Measurements from ENCODE around the gene B3GALNT2.
"Not testable (repeated sequence)": the region's sequence is repeated elsewhere in the genome, so short reads cannot be mapped to it uniquely, and the experiment has no call there.

Gene B3GALNT2

GRCh38 chr1:235504122-235504493 is at the start of gene B3GALNT2:
Gene B3GALNT2 (minus strand): TSS chr1:235504452. CDS start chr1:235504252, 200 bp downstream.
- FAIRE-seq (no peak), DNase-seq (ENCODE audit: extremely low spot score, insufficient read length, low read depth) (no peak)

DNA sequence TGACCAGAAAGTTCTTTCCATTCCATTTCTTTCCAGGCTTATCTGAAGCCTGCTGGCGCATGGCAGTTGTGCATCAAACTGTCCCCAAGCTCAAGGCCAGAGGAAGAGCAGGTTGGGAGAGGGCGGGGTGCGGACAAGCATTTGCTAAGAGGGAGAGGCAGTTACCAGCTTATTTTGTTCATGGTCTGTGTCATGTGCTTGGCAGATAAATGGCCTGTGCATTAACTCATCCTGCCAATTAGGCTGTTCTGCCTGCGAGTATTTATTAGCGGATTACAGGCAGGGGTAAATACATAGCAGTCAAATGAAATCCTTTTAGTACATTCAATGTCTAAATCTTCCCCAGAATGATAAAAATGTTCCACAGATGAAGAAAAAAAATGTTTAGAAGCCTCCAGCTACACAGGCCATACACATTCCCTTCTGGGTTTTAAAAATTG is 48.9 kb upstream of the B3GALNT2 start:
- DNase-seq (ENCODE audit: extremely low spot score, insufficient read length, low read depth): no peak
- FAIRE-seq: no peak

DNA sequence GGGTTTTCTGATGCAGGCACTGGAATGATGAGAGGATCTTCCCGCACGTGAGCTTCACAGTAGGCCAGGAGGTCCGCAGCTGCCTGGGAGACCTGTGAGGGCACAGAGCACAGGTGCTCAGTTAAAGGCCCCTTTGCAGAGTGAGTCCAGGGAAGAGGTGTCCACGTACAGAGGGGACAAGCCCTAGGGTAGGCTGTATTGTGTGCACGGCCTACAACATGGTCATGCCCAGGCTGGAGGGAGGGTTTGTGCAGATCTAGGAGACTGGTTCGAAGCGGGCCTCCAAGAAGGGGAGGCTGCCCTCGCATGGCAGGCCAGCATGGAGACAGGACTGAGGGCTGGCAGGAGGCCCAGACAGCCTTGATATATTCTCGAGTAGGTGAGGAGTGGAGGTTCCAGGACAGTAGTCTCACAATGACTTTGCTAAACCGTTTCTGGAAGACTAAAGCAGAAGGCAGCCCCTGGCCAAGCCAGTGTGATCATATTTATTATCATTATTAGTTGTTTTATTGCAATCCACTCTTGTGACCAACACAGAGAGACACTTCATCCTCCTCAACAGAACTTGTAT is 48.0 kb upstream of the B3GALNT2 start:
- FAIRE-seq: no peak

GRCh38 chr1:235549351-235550139 is 45.3 kb upstream of the B3GALNT2 start:
- no peak for FAIRE-seq
- no peak for DNase-seq (ENCODE audit: extremely low spot score, insufficient read length, low read depth)

More for the DNA sequence above, 48.0 kb upstream of the B3GALNT2 start:
- no peak for DNase-seq (ENCODE audit: extremely low spot score, insufficient read length, low read depth)

GRCh38 chr1:235546369-235547155 is 42.3 kb upstream of the B3GALNT2 start:
- not testable (repeated sequence) for DNase-seq (ENCODE audit: extremely low spot score, insufficient read length, low read depth); FAIRE-seq

DNA sequence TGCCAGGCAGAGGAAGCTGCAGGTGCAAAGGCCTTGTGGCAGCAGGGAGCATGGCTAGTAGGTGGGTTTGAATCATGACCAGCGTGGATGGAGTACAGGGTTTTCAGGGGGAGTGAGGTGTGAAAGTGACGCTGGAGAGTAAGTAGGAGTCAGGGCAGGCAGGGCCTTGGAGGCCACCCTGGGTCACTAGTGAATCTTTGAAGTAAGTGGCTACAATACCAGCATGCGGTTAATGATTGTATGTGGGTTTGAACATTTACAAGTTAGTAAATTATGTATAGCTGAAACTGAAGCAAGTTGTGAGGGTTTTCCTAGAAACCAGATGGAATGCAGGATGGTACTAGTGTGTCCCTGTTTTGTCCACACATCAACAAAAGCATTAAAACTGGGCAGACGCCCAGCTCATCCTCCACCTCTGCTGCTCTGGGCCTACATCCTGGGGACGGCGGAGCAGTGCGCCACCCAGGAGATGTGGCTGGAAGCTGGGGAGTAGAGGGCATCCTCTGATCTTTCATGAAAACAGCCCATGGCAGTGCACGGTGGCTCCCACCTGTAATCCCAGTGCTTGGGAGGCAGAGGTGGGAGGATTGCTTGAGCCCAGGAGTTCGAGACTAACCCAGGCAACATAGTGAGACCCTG is 41.2 kb upstream of the B3GALNT2 start:
- DNase-seq (ENCODE audit: extremely low spot score, insufficient read length, low read depth): no peak
- no peak for FAIRE-seq

- not testable (repeated sequence) for DNase-seq (ENCODE audit: extremely low spot score, insufficient read length, low read depth); FAIRE-seq
These were observed 38.6 kb upstream of the B3GALNT2 start for GRCh38 chr1:235542845-235543244.

DNA sequence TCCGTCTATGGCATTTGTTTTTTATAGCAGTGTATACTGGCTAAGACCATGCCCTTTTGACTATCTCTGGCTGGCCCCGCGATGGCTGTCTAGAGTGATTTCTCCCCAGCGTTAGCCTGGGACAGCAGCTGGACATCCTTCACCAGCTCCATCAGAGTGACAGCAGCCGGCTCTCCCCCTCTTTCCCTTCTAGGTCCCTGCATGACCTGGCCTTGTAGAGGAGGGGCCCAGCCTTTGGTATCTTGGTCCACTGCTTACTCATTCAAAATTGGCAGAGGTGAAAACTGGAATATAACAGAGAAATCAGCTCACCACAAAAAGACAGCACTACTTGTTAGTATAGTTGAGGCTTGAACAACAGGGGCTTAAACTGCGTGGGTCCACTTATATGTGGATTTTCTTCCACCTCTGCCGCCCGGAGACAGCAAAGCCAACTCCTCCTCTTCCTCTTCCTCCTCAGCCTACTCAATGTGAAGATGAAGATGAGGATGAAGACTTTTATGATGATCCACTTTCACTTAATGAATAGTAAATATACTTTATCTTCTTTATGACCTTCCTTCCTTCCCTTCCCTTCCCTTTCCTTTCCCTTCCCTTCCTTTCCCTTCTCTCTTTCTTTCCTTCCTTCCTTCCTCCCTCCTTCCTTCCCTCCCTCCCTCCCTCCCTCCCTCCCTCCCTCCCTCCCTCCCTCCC is 29.4 kb upstream of the B3GALNT2 start:
- FAIRE-seq (no peak), DNase-seq (ENCODE audit: extremely low spot score, insufficient read length, low read depth) (no peak)

DNA sequence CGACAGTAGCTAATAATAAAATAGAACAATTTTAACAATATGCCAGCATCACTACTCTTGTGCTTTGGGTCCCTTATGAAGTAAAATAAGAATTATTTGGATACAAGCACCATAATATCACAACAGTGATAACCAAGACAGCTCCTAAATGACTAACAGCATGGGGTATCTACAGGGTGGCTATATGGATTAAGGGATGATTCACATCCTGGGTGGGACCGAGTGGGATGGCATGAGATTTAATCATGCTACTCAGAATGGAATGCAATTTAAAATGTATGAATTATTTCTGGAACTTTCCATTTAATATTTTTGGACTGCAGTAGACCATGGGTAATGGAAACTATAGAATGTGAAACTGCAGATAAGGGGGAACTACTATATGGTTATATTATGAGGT is 28.1 kb upstream of the B3GALNT2 start:
- no peak for DNase-seq (ENCODE audit: extremely low spot score, insufficient read length, low read depth)

GRCh38 chr1:235527196-235527814 is 23.1 kb upstream of the B3GALNT2 start:
- FAIRE-seq (no peak), DNase-seq (ENCODE audit: extremely low spot score, insufficient read length, low read depth) (no peak)

More for the DNA sequence above, 28.1 kb upstream of the B3GALNT2 start:
- FAIRE-seq: no peak

- DNase-seq (ENCODE audit: extremely low spot score, insufficient read length, low read depth) (no peak), FAIRE-seq (no peak)
These were observed 21.1 kb upstream of the B3GALNT2 start for GRCh38 chr1:235525314-235525713.

GRCh38 chr1:235516862-235517446 is 12.7 kb upstream of the B3GALNT2 start:
- no peak for DNase-seq (ENCODE audit: extremely low spot score, insufficient read length, low read depth)
- no peak for FAIRE-seq

DNA sequence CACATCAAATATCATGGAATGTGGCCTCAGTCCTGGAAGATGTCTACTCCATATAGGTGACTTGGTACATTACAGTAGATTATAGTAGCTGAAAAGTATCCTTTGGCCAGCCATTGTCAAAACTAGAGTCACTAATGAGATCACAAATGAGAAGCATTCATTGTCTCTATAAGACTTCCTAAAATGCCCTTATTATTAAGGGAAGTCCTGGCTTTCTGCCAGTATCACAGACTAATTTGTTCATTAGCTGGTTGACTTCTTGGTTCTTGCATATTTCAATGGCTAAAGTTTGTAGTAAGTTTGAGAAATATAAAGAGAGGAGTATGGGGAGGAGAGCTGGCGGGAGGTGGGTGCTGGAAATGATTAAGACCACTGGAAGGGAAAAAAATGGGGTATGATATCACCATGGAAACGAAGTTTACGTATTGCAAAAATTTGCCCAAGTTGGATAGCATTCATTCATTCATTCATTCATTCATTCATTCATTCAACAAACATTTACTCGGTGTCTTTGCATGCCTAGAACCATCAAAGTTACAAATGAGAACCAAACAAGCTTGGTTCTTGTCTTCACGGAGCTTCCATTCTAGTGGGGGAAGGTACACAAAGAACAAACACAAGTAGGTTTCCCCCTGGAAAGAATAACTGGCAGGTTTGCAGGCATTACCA is 11.7 kb upstream of the B3GALNT2 start:
- DNase-seq (ENCODE audit: extremely low spot score, insufficient read length, low read depth): no peak
- FAIRE-seq: no peak

GRCh38 chr1:235513495-235514366 is 9.5 kb upstream of the B3GALNT2 start:
- DNase-seq (ENCODE audit: extremely low spot score, insufficient read length, low read depth): no peak
- peak; percentile 80 for FAIRE-seq

GRCh38 chr1:235511470-235512240 is 7.4 kb upstream of the B3GALNT2 start:
- DNase-seq (ENCODE audit: extremely low spot score, insufficient read length, low read depth) (no peak), FAIRE-seq (no peak)

DNA sequence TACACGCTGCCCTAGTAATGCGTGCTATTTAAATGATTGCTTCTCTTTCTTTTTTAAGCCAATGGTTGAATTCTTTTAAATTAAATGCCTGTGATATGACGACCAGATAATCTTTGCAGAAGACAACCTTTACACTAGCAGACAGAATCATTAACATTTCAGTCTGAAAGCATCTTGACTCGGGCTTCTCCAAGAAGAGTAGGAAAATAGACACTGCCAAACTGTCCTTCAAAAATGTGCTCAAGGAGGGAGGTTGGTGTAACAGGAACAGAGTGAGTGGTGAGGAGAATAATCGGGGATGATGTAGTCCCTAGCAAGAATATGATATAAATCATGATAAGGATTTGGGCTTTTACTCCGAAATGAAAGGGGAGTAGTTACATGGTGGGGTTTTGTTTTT is 6.6 kb upstream of the B3GALNT2 start:
- FAIRE-seq: no peak
- no peak for DNase-seq (ENCODE audit: extremely low spot score, insufficient read length, low read depth)

DNA sequence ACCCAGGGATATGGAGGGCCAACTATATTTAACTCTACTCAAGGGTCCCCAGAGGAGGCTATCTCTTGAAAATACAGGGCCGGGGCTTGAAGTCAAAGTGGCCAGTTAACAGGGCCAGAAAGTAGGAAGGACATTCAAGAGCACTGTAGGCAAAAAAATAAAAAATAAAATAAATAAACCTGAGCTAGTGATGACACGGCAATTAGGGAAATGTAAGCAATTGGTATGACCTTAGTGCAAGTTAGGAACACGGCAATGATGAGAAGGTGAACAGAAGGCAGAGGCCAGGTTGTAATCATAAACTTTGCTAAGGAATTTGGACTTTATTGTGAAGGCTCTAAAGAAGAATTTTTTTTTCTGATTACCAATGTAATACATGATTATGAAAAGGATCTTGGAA is 3.4 kb upstream of the B3GALNT2 start:
- no peak for FAIRE-seq
- no peak for DNase-seq (ENCODE audit: extremely low spot score, insufficient read length, low read depth)
